KBM-7 (cell line): Measurements from ENCODE around the gene SIRT2.

Experiments
- DNase-seq: peaks from one replicate; pipeline ENCODE4 v3.0.0-alpha.2; 2015
- in situ Hi-C: fragments of 300-500 bp; cut with MboI; formaldehyde crosslinking; loops from 2 replicates; pipeline ENCODE4 v1.14.3; 2020; ENCODE audit warnings: low sequenced_read_pairs, low pct_unique_long_range_greater_than_20kb, mixed read lengths

Gene SIRT2

GRCh38 chr19:38921420-38922274 lies 22.2 kb upstream of the SIRT2 start:
- no peak for DNase-seq
- in situ Hi-C loops = no loop called here

- DNase-seq = no peak
- in situ Hi-C loops = no loop called here
Observed at GRCh38 chr19:38920602-38921419, 21.4 kb upstream of the SIRT2 start.

DNA sequence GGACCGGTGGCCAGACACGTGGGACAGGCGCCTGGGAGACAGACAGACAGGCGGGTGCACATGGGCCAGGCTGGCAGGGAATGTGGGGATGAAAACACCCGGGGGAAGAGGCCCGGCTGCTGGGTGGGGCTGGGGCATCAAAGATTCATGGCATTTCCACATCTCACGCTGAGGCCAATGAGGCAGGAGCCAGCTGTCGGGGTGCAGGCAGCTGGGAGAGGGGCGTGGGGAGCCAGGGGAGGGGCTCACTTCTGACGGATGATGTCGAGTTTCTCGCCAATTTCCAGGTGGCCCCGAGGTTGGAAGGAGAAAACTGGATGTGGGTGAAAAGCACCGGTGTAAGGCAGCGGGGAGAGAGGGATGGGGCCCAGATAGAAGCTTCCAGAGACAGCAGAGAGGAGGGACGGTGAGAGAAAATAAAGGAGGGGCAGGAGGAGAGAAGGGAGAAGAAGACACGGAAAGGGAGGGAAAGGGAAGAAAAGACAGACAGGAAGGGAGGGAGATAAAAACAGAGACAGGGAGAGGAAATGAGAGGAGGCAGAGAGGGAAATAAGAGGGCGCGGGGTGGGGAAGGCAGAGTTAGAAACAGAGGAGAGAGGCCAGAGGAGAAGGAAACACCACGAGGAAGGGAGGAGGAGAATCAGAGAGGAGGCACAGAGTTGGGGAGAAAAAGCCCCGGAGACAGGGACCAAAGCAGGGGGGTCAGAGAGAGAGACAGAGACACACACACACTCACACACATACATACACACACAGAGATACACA lies 20.6 kb upstream of the SIRT2 start:
- no peak for DNase-seq
- in situ Hi-C loops = no loop called here

- no peak for DNase-seq
- in situ Hi-C loops = no loop called here
Observed at GRCh38 chr19:38918526-38918925, 19.1 kb upstream of the SIRT2 start.

- in situ Hi-C loops = no loop called here
- no peak for DNase-seq
Observed at GRCh38 chr19:38917921-38918491, 18.6 kb upstream of the SIRT2 start.

DNA sequence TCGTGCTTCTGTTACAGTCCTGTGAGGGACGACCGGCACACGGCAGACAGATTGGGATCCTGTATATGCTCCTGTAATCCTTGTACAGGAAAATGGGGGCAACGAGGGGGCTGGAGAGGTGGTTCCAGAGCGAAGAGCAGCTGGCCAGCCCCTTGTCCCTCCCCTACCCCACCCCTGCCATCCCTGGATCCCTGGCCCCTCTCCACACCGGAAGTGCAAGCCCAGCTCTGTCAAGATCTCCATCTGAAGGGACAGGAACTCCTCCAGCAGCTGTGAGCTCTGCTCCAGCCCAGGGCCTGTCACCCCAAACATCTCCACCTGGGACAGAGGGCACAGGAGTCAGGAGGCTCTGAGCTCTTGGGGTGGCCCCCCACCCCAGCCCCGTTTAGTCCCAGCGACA lies 18.1 kb upstream of the SIRT2 start:
- no peak for DNase-seq
- in situ Hi-C loops = no loop called here

- in situ Hi-C loops = no loop called here
- DNase-seq = no peak
Observed at GRCh38 chr19:38915329-38916321, 16.2 kb upstream of the SIRT2 start.

- no peak for DNase-seq
- in situ Hi-C loops = no loop called here
Observed at GRCh38 chr19:38913958-38914357, 14.5 kb upstream of the SIRT2 start.

GRCh38 chr19:38912600-38913514 lies 13.4 kb upstream of the SIRT2 start:
- peak; percentile 58 for DNase-seq
- in situ Hi-C loops = no loop called here

DNA sequence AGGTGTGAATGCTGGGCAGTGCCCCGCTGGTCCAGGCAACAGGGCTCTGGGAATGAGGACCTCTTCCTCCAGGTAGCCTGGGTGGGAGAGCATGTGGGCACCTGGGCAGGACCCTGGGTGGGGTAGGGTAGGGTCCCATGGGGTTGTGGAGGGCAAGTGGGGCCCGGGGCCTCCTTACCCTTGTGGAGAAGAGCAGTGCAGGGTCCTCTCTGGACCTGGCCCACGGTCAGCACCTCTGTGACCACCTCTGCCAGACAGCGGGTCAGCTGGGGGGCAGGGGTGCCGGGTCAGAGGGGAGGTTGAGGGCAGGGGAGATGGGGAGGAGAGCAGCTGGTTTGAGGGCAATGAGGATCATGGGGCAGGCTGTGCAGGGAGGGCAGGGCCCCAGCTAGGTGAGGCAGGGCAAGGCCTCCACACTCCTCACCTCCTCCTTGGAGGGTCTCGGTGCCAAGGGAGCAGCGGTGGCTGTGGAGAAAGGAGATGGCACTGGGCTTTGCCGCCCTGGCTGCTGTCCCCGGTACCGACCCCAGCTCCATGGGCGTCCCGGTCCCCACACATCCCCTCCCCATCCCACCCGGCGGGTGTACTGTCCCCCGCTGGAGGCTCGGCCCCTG lies 12.1 kb upstream of the SIRT2 start:
- in situ Hi-C loops = no loop called here
- no peak for DNase-seq

- no peak for DNase-seq
- in situ Hi-C loops = no loop called here
Observed at GRCh38 chr19:38910488-38910887, 11.1 kb upstream of the SIRT2 start.

GRCh38 chr19:38908911-38909310 lies 9.5 kb upstream of the SIRT2 start:
- in situ Hi-C loops = no loop called here
- DNase-seq = no peak

- no peak for DNase-seq
- in situ Hi-C loops = no loop called here
Observed at GRCh38 chr19:38907670-38908069, 8.3 kb upstream of the SIRT2 start.

DNA sequence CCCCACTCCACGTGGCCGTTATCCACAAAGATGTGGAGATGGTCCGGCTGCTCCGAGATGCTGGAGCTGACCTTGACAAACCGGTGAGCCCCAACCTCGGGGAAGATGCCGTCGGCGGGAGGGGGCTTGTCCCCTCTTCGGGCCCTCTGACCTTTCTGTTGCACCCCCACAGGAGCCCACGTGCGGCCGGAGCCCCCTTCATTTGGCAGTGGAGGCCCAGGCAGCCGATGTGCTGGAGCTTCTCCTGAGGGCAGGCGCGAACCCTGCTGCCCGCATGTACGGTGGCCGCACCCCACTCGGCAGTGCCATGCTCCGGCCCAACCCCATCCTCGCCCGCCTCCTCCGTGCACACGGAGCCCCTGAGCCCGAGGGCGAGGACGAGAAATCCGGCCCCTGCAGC lies 7.8 kb upstream of the SIRT2 start:
- no peak for DNase-seq
- in situ Hi-C loops = no loop called here

- no peak for DNase-seq
- in situ Hi-C loops = no loop called here
Observed at GRCh38 chr19:38905620-38906019, 6.2 kb upstream of the SIRT2 start.

- no peak for DNase-seq
- in situ Hi-C loops = no loop called here
Observed at GRCh38 chr19:38904581-38905539, 5.4 kb upstream of the SIRT2 start.
